GM12801 (cell line): ENCODE results near the gene CHD9.

Source experiments
- TF ChIP-seq, protein P1 (sequence below): IDR thresholded peaks from one replicate; pipeline ENCODE4 v1.5.1; 2011; ENCODE audit warnings: control low read depth; ENCODE audit not compliant: insufficient read length; ENCODE audit errors: extremely low read depth

The CHD9 gene

DNA sequence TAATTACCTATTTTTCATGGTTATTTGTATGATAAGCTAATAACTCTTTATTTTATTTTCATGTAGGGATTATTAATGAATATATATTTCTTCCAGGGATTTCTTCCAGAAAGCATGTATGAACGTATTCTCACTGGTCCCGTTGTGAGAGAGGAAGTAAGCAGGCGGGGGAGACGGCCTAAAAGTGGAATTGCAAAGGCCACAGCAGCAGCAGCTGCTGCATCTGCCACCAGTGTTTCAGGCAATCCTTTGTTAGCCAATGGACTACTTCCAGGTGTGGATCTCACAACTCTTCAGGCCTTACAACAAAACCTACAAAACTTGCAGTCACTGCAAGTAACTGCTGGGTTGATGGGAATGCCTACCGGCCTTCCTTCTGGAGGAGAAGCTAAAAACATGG lies 269.1 kb downstream of the CHD9 start:
- TF ChIP-seq, protein P1, sequence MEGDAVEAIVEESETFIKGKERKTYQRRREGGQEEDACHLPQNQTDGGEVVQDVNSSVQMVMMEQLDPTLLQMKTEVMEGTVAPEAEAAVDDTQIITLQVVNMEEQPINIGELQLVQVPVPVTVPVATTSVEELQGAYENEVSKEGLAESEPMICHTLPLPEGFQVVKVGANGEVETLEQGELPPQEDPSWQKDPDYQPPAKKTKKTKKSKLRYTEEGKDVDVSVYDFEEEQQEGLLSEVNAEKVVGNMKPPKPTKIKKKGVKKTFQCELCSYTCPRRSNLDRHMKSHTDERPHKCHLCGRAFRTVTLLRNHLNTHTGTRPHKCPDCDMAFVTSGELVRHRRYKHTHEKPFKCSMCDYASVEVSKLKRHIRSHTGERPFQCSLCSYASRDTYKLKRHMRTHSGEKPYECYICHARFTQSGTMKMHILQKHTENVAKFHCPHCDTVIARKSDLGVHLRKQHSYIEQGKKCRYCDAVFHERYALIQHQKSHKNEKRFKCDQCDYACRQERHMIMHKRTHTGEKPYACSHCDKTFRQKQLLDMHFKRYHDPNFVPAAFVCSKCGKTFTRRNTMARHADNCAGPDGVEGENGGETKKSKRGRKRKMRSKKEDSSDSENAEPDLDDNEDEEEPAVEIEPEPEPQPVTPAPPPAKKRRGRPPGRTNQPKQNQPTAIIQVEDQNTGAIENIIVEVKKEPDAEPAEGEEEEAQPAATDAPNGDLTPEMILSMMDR, result no peak

DNA sequence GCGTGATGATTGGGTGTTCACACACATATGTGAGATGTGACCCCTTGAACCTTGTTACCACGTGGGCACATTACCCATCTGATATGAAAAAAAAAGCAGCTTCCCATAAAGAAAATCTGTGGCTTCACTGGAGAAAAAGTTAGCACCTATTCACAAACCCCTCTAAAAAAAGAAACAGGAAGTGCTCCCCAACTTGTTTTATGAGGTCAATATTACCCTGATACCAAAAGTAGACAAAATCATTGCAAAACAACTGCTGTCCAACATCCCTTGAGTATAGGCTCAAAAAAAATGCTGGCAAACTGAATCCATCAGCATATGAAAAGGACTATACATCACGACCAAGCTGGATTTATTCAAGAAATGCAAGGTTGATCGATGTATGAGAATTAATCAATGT lies 279.8 kb downstream of the CHD9 start:
- TF ChIP-seq, protein P1, result no peak

DNA sequence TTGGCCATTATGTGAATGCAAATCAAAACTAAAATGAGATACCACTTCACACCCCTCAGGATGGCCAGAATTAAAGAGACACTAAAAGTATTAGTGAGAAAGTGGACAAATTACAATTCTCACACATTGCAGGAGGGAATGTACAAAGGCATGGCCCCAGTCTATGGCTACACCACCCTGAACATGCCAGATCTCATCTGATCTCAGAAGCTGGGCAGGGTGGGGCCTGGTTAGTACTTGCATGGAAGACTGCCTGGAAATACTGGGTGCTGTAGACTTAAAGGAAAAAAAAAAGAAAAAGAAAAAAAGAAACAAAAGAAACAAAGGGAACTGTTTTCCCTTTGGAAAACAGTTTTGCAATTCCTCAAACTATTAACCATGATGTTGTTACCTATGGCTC lies 282.5 kb downstream of the CHD9 start:
- TF ChIP-seq, protein P1, result no peak

DNA sequence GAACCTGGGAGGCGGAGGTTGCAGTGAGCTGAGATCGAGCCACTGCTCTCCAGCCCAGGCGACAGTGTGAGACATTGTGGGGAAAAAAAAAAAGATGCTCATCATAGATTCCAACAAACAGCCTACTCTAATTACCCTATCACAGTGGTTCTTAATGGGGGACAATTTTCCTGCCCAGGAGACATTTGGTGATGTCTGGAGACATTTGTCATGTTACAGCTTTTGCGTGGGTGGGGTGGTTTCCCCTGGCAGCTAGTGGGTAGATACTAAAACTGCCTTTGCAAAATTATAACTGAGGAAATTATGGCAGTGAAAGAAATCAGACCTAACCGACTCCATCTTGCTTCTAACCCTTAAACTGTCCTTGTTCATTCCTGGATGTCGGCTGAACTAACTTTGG lies 287.0 kb downstream of the CHD9 start:
- TF ChIP-seq, protein P1, result no peak

DNA sequence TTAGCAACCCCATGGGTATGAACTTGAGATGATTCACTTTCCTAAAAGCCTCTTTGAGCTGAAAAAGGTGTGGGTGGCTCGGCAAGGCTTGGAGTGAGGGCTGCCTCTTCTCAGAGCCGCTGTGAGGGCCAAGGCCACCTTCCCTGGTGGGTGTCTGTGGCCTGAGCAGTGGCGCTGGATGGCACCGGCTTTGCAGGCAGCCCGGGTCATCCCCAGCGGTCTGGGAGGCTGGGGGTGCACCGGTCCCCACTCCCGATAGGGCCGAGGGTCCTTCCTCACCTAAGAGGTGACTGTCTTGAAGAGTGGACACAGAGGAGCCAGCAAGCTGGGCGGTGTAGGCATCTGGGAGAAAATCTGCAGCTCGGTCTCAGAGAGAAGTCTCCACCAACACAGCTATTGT lies 300.3 kb downstream of the CHD9 start:
- TF ChIP-seq, protein P1, result no peak

DNA sequence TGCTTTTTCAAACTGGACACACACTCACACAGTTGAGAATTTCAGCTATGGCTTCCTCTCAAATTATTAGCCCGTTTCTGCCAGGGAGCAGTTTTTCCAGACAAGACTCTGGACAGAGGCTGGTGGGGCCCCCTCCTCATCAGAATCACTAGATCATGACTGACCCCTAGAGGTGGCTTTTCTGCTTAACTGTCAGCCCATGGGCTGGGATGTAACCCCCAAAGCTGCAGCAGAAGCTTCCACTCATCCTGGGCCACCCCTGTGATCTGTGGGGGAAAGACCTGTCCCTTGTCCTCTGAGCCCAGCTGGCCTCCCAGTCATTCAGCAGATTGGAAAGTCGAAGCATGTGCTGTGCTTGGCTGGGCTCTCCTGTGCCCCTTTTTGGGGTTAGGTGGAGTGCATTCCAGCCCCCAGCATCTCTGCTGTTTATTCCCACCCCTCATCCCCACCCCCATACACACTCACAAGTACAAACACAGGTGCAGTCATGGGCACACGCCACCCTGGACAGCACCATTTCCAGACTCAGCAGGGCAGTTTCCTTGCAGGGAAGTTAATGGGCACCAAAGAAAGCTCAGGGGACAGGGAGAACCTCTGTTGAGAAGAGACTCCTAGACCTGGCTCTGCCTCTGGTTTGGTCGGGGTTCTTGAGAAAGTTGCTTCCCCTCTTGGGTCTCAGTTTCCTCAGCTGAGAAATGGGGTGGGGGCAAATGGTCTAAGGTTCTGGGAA lies 301.9 kb downstream of the CHD9 start:
- TF ChIP-seq, protein P1, result no peak

DNA sequence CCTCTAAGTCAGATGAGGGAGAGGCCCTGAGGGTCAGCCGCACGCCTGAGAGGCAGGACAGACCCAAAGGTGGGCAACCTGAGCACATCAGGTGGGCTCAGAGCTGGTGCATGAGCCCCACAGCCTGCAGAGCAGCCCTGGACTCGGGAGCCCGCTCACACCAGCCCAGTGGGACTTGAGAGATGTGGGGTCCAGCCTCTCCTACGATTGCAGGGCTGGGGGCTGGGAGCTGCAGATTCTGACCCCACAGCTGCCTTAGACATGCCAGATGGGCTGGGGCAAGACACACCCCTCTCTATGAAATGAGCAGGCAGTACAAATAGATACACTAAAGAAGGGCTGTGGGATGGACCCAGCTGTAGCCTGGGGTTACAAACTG lies 302.4 kb downstream of the CHD9 start:
- TF ChIP-seq, protein P1, result no peak
